Mesenchymal stem cell (in vitro differentiated cells and primary cell): ENCODE data around the gene PTPN22.

ENCODE experiments used
- DNase-seq: peaks from one replicate; pipeline ENCODE4 v3.0.0-alpha.2; 2013
- H2AFZ ChIP-seq: one replicate; pipeline ENCODE4 v1.6.1; 2013; ENCODE audit warnings: low read depth, mild to moderate bottlenecking, control low read depth, inconsistent platforms, low read length, moderate library complexity
- H2AK5ac ChIP-seq: 2 replicates; pipeline ENCODE4 v1.6.1; 2013; ENCODE audit warnings: low read length, moderate library complexity, mild to moderate bottlenecking, inconsistent platforms; ENCODE audit not compliant: severe bottlenecking
- H2BK120ac ChIP-seq: one replicate; pipeline ENCODE4 v1.6.1; 2013; ENCODE audit warnings: low read depth, mild to moderate bottlenecking, inconsistent platforms, low read length, moderate library complexity
- H2BK12ac ChIP-seq, 2 experiments: one replicate each; pipeline ENCODE4 v1.6.1; 2013; ENCODE audit warnings: inconsistent platforms in 2 of 2, low read length in 2 of 2, mild to moderate bottlenecking in 2 of 2, moderate library complexity in 2 of 2, control low read depth in 1 of 2
- H2BK15ac ChIP-seq: one replicate; pipeline ENCODE4 v1.6.1; 2013; ENCODE audit warnings: mild to moderate bottlenecking, low read depth, inconsistent platforms; ENCODE audit not compliant: poor library complexity, severe bottlenecking
- H2BK5ac ChIP-seq: 2 replicates; pipeline ENCODE4 v1.6.1; 2013; ENCODE audit warnings: low read depth, mild to moderate bottlenecking, low read length, control low read depth, inconsistent platforms; ENCODE audit not compliant: poor library complexity, severe bottlenecking
- H3K14ac ChIP-seq, 2 experiments: one replicate each; pipeline ENCODE4 v1.6.1; 2013; ENCODE audit warnings: inconsistent platforms in 2 of 2, low read length in 2 of 2, control low read depth in 1 of 2, mild to moderate bottlenecking in 1 of 2, moderate library complexity in 1 of 2
- H3K18ac ChIP-seq, 2 experiments: one replicate each; pipeline ENCODE4 v1.6.1; 2013; ENCODE audit warnings: inconsistent platforms in 2 of 2, low read length in 2 of 2, control low read depth in 1 of 2, low read depth in 1 of 2, mild to moderate bottlenecking in 1 of 2
- H3K23ac ChIP-seq, 2 experiments: one replicate each; pipeline ENCODE4 v1.6.1; 2013; ENCODE audit warnings: inconsistent platforms in 2 of 2, low read length in 2 of 2, mild to moderate bottlenecking in 2 of 2, moderate library complexity in 2 of 2, control low read depth in 1 of 2
- H3K27ac ChIP-seq: 2 replicates; pipeline ENCODE4 v1.5.1; 2013; ENCODE audit warnings: mild to moderate bottlenecking, moderate library complexity, low read length, control low read depth, inconsistent platforms; ENCODE audit not compliant: poor library complexity, severe bottlenecking
- H3K27me3 ChIP-seq, 2 experiments: 2 replicates each; pipeline versions ENCODE4 v1.6.1 to v1.7.0; 2013; ENCODE audit warnings: low read length in 2 of 2, mild to moderate bottlenecking in 2 of 2, moderate library complexity in 2 of 2, control low read depth in 1 of 2, inconsistent platforms in 1 of 2; ENCODE audit not compliant: control insufficient read depth in 1 of 2, insufficient read depth in 1 of 2
- H3K36me3 ChIP-seq, 2 experiments: 2 replicates each; pipeline versions ENCODE4 v1.6.1 to v1.7.0; 2013; ENCODE audit warnings: low read length in 2 of 2, control low read depth in 1 of 2, inconsistent platforms in 1 of 2, low read depth in 1 of 2, mild to moderate bottlenecking in 1 of 2; ENCODE audit not compliant: insufficient read depth in 2 of 2, control insufficient read depth in 1 of 2
- H3K4ac ChIP-seq, 2 experiments: one replicate each; pipeline ENCODE4 v1.6.1; 2013; ENCODE audit warnings: inconsistent platforms in 2 of 2, low read length in 2 of 2, mild to moderate bottlenecking in 2 of 2, moderate library complexity in 2 of 2, control low read depth in 1 of 2, low read depth in 1 of 2
- H3K4me1 ChIP-seq: 2 replicates; pipeline ENCODE4 v1.6.1; 2013; ENCODE audit warnings: low read depth, low read length, control low read depth; ENCODE audit not compliant: control insufficient read depth, insufficient read depth
- H3K4me2 ChIP-seq: 2 replicates; pipeline ENCODE4 v1.6.1; 2013; ENCODE audit warnings: low read length, mild to moderate bottlenecking, inconsistent platforms; ENCODE audit not compliant: poor library complexity, severe bottlenecking
- H3K4me3 ChIP-seq, 2 experiments: 2 replicates each; pipeline versions ENCODE4 v1.5.1 to v1.7.0; 2013; ENCODE audit warnings: low read length in 2 of 2, mild to moderate bottlenecking in 2 of 2, control low read depth in 1 of 2, low read depth in 1 of 2; ENCODE audit not compliant: insufficient read depth in 1 of 2
- H3K79me1 ChIP-seq: replicated peaks from 2 replicates; pipeline ENCODE4 v1.6.1; 2013; ENCODE audit warnings: mild to moderate bottlenecking, control low read depth, low read length, inconsistent platforms; ENCODE audit not compliant: poor library complexity, severe bottlenecking
- H3K9ac ChIP-seq: 2 replicates; pipeline ENCODE4 v1.7.0; 2013; ENCODE audit warnings: mild to moderate bottlenecking, low read length, moderate library complexity
- H3K9me3 ChIP-seq: 2 replicates; pipeline ENCODE4 v1.7.0; 2013; ENCODE audit warnings: mild to moderate bottlenecking, low read length; ENCODE audit not compliant: control insufficient read depth
- H4K8ac ChIP-seq: one replicate; pipeline ENCODE4 v1.6.1; 2013; ENCODE audit warnings: inconsistent platforms, mild to moderate bottlenecking, low read length, moderate library complexity
- H4K91ac ChIP-seq: one replicate; pipeline ENCODE4 v1.6.1; 2013; ENCODE audit warnings: mild to moderate bottlenecking, low read length, inconsistent platforms
- WGBS: methylation state at CpG from one replicate; pipeline ENCODE4 v1.1.7; 2013; ENCODE audit warnings: mixed read lengths; 5-methylcytosine and 5-hydroxymethylcytosine counted together

The PTPN22 gene

GRCh38 chr1:113875714-113876113, 4.2 kb upstream of the PTPN22 start:
- no peak overlapping the region for H2AFZ ChIP-seq
- no peak overlapping the region for H3K23ac ChIP-seq
- H2BK12ac ChIP-seq: no peak overlapping the region
- H3K36me3 ChIP-seq: no peaks in the 10 kb centered on the region
- no peak for DNase-seq
- H3K27ac ChIP-seq: no peak overlapping the region
- no peak overlapping the region for H2BK120ac ChIP-seq
- H3K9me3 ChIP-seq: no peaks in the 10 kb centered on the region
- no peak overlapping the region for H3K4me2 ChIP-seq
- H2AK5ac ChIP-seq: no peak overlapping the region
- no peak overlapping the region for H2BK15ac ChIP-seq
- H3K4me1 ChIP-seq: peaks cover 3% of the 10 kb centered on the region
- no peak overlapping the region for H3K14ac ChIP-seq
- no peak overlapping the region for H4K91ac ChIP-seq
- H4K8ac ChIP-seq: no peak overlapping the region
- no peak overlapping the region for H3K18ac ChIP-seq
- no peak overlapping the region for H3K4me3 ChIP-seq
- H3K4ac ChIP-seq: no peak overlapping the region
- no peaks in the 10 kb centered on the region for H3K79me1 ChIP-seq
- no peak overlapping the region for H2BK5ac ChIP-seq
- WGBS: no CpG with 5 or more reads among the region's 2 CpGs
- no peak overlapping the region for H3K9ac ChIP-seq
- H3K27me3 ChIP-seq: no peaks in the 10 kb centered on the region

- no peak overlapping the region for H3K4ac ChIP-seq
- no peaks in the 10 kb centered on the region for H3K79me1 ChIP-seq
- H2BK15ac ChIP-seq: no peak overlapping the region
- no peak overlapping the region for H2AFZ ChIP-seq
- no peak overlapping the region for H2BK5ac ChIP-seq
- no peak overlapping the region for H3K4me2 ChIP-seq
- H3K9me3 ChIP-seq: no peaks in the 10 kb centered on the region
- H3K23ac ChIP-seq: no peak overlapping the region
- H3K4me1 ChIP-seq: peaks cover 3% of the 10 kb centered on the region
- H4K8ac ChIP-seq: no peak overlapping the region
- no peak overlapping the region for H2AK5ac ChIP-seq
- no peak overlapping the region for H4K91ac ChIP-seq
- H3K27me3 ChIP-seq: no peaks in the 10 kb centered on the region
- no peaks in the 10 kb centered on the region for H3K36me3 ChIP-seq
- H3K27ac ChIP-seq: no peak overlapping the region
- H2BK12ac ChIP-seq: no peak overlapping the region
- H3K9ac ChIP-seq: no peak overlapping the region
- H2BK120ac ChIP-seq: no peak overlapping the region
- WGBS: no CpG with 5 or more reads among the region's 1 CpG
- H3K4me3 ChIP-seq: no peak overlapping the region
- no peak overlapping the region for H3K18ac ChIP-seq
- DNase-seq: no peak
- H3K14ac ChIP-seq: no peak overlapping the region
Measured at GRCh38 chr1:113874012-113874879, 2.7 kb upstream of the PTPN22 start.

- no peak overlapping the region for H4K91ac ChIP-seq
- no peak overlapping the region for H2AK5ac ChIP-seq
- H3K4me2 ChIP-seq: no peak overlapping the region
- no peak overlapping the region for H3K14ac ChIP-seq
- no peaks in the 10 kb centered on the region for H3K79me1 ChIP-seq
- H3K9me3 ChIP-seq: no peaks in the 10 kb centered on the region
- no peak overlapping the region for H2AFZ ChIP-seq
- H3K4me1 ChIP-seq: peaks cover 2% of the 10 kb centered on the region
- H3K4me3 ChIP-seq: no peak overlapping the region
- no peak overlapping the region for H2BK15ac ChIP-seq
- no peak for DNase-seq
- H3K36me3 ChIP-seq: no peaks in the 10 kb centered on the region
- no peak overlapping the region for H3K23ac ChIP-seq
- no peaks in the 10 kb centered on the region for H3K27me3 ChIP-seq
- H3K9ac ChIP-seq: no peak overlapping the region
- H4K8ac ChIP-seq: no peak overlapping the region
- no peak overlapping the region for H2BK120ac ChIP-seq
- H3K4ac ChIP-seq: no peak overlapping the region
- no peak overlapping the region for H3K18ac ChIP-seq
- no peak overlapping the region for H3K27ac ChIP-seq
- H2BK5ac ChIP-seq: no peak overlapping the region
- H2BK12ac ChIP-seq: no peak overlapping the region
Measured at GRCh38 chr1:113872219-113872935, 865 bp upstream of the PTPN22 start.

DNA sequence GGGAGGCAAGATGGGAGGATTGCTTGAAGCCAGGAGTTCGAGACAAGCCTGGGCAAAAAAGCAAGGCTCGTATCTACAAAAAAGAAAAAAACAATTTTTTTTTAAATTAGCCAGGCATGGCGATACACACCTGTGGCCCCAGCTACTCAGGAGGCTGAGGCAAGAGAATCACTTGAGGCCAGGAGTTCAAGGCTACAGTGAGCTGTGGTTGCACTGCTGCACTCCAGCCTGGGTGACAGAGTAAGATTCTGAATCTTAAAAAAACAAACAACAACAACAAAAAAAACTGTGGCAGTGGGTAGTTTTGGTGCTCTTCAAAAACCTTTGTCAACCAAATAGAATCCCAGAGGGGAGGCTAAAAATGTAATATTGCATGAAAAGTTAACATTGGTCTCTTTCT, 734 bp downstream of the PTPN22 start:
- H3K36me3 ChIP-seq: no peaks in the 10 kb centered on the region
- no peak overlapping the region for H3K27ac ChIP-seq
- H2AK5ac ChIP-seq: no peak overlapping the region
- no peak overlapping the region for H3K23ac ChIP-seq
- no peak overlapping the region for H3K4me2 ChIP-seq
- H4K8ac ChIP-seq: no peak overlapping the region
- H3K27me3 ChIP-seq: no peaks in the 10 kb centered on the region
- H3K79me1 ChIP-seq: no peaks in the 10 kb centered on the region
- H3K4ac ChIP-seq: no peak overlapping the region
- H2BK12ac ChIP-seq: no peak overlapping the region
- H3K9ac ChIP-seq: peak overlapping the region; percentile 74
- peaks cover 2% of the 10 kb centered on the region for H3K4me1 ChIP-seq
- no peak overlapping the region for H4K91ac ChIP-seq
- H2AFZ ChIP-seq: no peak overlapping the region
- 93% methylated on average over 3 of the region's 3 CpGs for WGBS
- peak overlapping the region in 1 of 2 experiments; percentile 25 for H3K4me3 ChIP-seq
- no peaks in the 10 kb centered on the region for H3K9me3 ChIP-seq
- no peak overlapping the region for H3K18ac ChIP-seq
- H2BK15ac ChIP-seq: no peak overlapping the region
- no peak overlapping the region for H2BK120ac ChIP-seq
- H3K14ac ChIP-seq: no peak overlapping the region
- no peak overlapping the region for H2BK5ac ChIP-seq
- no peak for DNase-seq
